Astrocyte of the spinal cord (primary cell): Measurements from ENCODE around the gene LPAR2.

Source experiments
- DNase-seq: peaks from one replicate; pipeline ENCODE4 v3.0.0; 2011; ENCODE audit warnings: low read depth, low spot score
- H3K4me3 ChIP-seq: 2 replicates; pipeline ENCODE4 v1.5.1; 2011; ENCODE audit warnings: low read depth, mild to moderate bottlenecking, low read length, moderate library complexity
- in situ Hi-C: cut with HindIII; loops from 2 replicates; pipeline ENCODE4 v1.10.0; 2017; ENCODE audit warnings: low sequenced_read_pairs
- TF ChIP-seq, protein P1 (sequence below): IDR thresholded peaks from 2 replicates; pipeline ENCODE4 v1.5.1; 2012; ENCODE audit warnings: low read depth, mild to moderate bottlenecking, low read length, inconsistent platforms

LPAR2 gene

DNA sequence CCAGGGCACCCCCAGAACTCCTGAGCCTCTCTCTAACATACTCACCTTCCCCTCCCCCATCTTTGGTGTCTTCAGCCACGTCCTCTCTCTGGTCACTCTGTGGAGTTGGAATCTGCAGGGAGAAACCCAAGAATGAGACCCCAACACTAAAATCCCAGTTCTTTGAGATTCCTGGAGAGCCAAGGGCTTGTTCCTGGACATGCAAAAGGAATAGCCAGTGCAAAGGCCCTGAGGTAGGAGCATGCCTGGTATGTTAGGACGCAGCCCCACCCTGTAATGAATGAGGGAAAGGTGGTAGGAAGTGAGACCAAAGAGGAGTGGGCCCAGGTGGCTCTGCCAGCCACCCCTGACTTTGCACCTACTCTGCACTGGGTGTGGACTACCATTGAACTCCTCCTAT is 2.4 kb upstream of the LPAR2 start:
- H3K4me3 ChIP-seq = no peak overlapping the region
- DNase-seq = no peak
- in situ Hi-C loops = no loop called here
- TF ChIP-seq, protein P1, sequence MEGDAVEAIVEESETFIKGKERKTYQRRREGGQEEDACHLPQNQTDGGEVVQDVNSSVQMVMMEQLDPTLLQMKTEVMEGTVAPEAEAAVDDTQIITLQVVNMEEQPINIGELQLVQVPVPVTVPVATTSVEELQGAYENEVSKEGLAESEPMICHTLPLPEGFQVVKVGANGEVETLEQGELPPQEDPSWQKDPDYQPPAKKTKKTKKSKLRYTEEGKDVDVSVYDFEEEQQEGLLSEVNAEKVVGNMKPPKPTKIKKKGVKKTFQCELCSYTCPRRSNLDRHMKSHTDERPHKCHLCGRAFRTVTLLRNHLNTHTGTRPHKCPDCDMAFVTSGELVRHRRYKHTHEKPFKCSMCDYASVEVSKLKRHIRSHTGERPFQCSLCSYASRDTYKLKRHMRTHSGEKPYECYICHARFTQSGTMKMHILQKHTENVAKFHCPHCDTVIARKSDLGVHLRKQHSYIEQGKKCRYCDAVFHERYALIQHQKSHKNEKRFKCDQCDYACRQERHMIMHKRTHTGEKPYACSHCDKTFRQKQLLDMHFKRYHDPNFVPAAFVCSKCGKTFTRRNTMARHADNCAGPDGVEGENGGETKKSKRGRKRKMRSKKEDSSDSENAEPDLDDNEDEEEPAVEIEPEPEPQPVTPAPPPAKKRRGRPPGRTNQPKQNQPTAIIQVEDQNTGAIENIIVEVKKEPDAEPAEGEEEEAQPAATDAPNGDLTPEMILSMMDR = no peak

DNA sequence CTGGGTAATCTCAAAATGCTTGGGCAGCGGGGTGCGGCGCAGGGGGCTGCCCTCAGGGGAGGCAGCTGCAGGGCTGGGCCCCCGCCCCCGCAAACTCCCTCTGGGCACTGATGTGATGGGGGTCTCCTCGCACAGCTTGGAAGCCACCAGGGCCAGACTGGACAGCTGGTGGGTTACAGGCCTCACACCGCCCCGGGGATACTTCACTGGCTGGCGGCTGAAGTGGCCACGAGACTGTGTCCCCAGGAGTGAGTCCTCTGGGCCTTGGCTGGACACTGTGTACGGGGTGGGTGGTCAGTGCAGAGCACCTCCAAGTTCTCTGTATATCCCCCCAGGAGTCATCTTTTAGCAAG is 2.0 kb upstream of the LPAR2 start:
- DNase-seq = no peak
- in situ Hi-C loops = no loop called here
- TF ChIP-seq, protein P1 = no peak
- H3K4me3 ChIP-seq = no peak overlapping the region

GRCh38 chr19:19628501-19629134 is 598 bp upstream of the LPAR2 start:
- TF ChIP-seq, protein P1 = no peak
- in situ Hi-C loops = no loop called here
- peak overlapping the region; percentile 36 for H3K4me3 ChIP-seq
- DNase-seq = peak; percentile 42

DNA sequence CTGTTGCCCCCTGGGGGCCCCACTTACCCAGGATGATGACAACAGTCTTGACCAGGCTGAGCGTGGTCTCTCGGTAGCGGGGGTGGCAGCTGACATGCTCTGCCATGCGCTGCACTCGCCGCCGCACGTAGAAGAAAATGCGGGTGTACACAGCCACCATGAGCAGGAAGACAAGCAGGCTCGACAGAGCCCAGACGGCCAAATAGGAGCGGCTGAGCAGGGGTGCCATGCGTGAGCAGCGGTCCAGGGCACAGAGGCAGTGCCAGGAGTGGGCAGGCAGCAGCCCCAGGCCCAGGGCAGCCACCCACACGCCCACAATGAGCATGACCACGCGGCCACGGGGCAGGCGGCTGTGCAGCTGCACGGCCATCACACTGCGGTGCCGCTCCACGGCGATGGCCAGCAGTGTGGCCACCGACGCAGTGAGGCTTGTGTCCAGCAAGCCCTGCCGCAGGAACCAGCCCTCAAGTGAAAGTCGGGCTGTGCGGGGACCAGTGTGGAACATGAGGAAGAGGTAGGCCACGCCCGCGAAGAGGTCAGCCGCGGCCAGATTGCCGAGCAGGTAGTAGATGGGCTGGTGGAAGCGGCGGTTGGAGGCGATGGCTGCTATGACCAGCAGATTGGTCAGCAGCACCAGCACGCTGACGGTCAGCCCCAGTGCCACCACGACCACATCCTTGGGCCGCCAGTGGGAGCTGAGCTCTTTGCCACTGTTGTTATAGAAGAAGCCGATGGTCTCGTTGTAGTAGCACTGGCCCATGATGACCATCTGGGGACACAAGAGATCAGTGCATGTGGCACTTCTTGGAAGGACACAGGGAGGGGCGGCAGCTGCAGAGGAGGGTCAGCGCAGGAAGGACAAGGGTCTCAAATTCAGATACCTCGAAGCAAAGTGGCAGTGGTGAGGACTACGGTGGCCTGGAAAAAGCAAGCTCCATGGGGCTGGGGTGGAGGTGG is 1.2 kb downstream of the LPAR2 start:
- H3K4me3 ChIP-seq = no peak overlapping the region
- DNase-seq = no peak
- TF ChIP-seq, protein P1 = no peak

DNA sequence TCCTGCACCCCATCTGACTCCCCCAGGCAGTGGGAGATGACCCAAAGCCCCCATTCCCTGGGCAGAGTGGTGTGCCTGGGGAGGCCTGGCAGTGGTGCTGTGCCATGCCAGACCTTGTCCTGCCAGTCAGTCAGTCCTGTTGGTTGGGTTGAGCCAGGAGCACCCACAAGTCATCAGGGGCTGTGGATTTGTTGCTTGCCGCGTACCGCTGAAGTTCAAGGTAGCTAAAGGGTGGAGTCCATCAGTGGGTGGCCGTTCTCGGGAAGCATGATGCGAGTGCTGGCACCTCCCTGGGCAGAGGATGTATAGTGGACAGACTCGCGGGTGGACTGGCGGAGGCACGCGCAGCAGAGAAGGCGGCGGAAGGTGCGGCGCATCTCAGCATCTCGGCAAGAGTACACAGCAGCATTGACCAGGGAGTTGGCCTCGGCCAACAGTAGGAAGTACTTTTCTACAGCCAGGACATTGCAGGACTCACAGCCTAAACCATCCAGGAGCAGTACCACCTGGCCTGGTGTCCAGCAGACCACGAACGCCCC is 3.9 kb downstream of the LPAR2 start:
- TF ChIP-seq, protein P1 = no peak
- DNase-seq = no peak
- in situ Hi-C loops = no loop called here
- no peak overlapping the region for H3K4me3 ChIP-seq

More for the DNA sequence above, 1.2 kb downstream of the LPAR2 start:
- in situ Hi-C loops = no loop called here

DNA sequence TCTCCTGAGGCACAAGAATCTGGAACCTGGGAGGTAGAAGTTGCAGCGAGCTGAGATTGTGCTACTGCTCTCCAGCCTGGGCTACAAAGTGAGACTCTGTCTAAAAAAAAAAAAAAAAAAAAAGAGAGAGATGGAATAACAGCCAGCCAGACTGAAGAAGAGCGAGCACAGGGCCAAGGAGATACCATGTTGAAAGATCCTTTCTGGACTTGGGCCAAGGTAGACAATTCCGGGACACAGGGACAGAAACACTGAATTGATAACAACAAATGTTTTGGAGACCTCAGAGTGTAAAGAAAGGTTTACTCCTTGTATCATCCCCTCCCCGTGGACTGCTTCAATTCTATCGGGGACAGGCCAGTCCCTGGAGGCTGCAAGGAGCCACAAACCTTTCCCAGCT is 4.6 kb downstream of the LPAR2 start:
- in situ Hi-C loops = no loop called here
- H3K4me3 ChIP-seq = no peak overlapping the region
- TF ChIP-seq, protein P1 = no peak
- no peak for DNase-seq
